ENCODE results near the gene CUL7.

Gene CUL7

GRCh38 chr6:43052225-43052841 is 1.3 kb downstream of the CUL7 start:
- Histone ChIP-seq H3K9ac (ENCODE audit: low read length) (peak overlapping the region; percentile 85; the same call in 1 of the 2 replicates), H3K27ac (ENCODE audit: low read depth, low read length, poor library complexity, severe bottlenecking) (peak overlapping the region; percentile 61)

GRCh38 chr6:43050981-43051380 is 2.7 kb downstream of the CUL7 start:
- Histone ChIP-seq H3F3A (ENCODE audit: insufficient read depth, low read length) (no peaks in the 10 kb centered on the region), H3K9me3 (ENCODE audit: low read length) (no peaks in the 10 kb centered on the region), H3K4me1 (ENCODE audit: insufficient read depth, low read length, severe bottlenecking) (peaks cover 24% of the 10 kb centered on the region), H4K20me1 (ENCODE audit: insufficient read depth, low read length) (no peaks in the 10 kb centered on the region), H3K4me3 (ENCODE audit: low read depth, low read length, poor library complexity, severe bottlenecking) (no peak overlapping the region), H3K27me3 (ENCODE audit: insufficient read depth, low read length) (no peaks in the 10 kb centered on the region), H3K36me3 (ENCODE audit: insufficient read depth, low read length) (peaks cover 22% of the 10 kb centered on the region), H3K9ac (ENCODE audit: low read length) (no peak overlapping the region), H3K27ac (ENCODE audit: low read depth, low read length, poor library complexity, severe bottlenecking) (no peak overlapping the region), H3K79me2 (ENCODE audit: insufficient read depth, low read length) (no peaks in the 10 kb centered on the region), H3K4me2 (ENCODE audit: low read length) (no peak overlapping the region), H3K9me2 (ENCODE audit: low read depth, low read length) (no peaks in the 10 kb centered on the region), H2AFZ (ENCODE audit: low read length) (no peak overlapping the region)
- TF ChIP-seq EZH2 (IDR thresholded peaks at IDR 0.05; ENCODE audit: borderline replicate concordance, low read length) (no peak), CTCF (IDR thresholded peaks at IDR 0.05; ENCODE audit: low read length) (no peak)

More at GRCh38 chr6:43052225-43052841, 1.3 kb downstream of the CUL7 start:
- H3K9me2 ChIP-seq (ENCODE audit: low read depth, low read length) = no peaks in the 10 kb centered on the region
- H3K79me2 ChIP-seq (ENCODE audit: insufficient read depth, low read length) = no peaks in the 10 kb centered on the region
- peak overlapping the region; percentile 78 for H3K4me3 ChIP-seq (ENCODE audit: low read depth, low read length, poor library complexity, severe bottlenecking)
- peaks cover 24% of the 10 kb centered on the region for H3K4me1 ChIP-seq (ENCODE audit: insufficient read depth, low read length, severe bottlenecking)
- no peaks in the 10 kb centered on the region for H3F3A ChIP-seq (ENCODE audit: insufficient read depth, low read length)
- peaks cover 17% of the 10 kb centered on the region for H3K36me3 ChIP-seq (ENCODE audit: insufficient read depth, low read length)
- H3K4me2 ChIP-seq (ENCODE audit: low read length) = peak overlapping the region; percentile 80
- H3K27me3 ChIP-seq (ENCODE audit: insufficient read depth, low read length) = no peaks in the 10 kb centered on the region
- no peaks in the 10 kb centered on the region for H4K20me1 ChIP-seq (ENCODE audit: insufficient read depth, low read length)
- H3K9me3 ChIP-seq (ENCODE audit: low read length) = no peaks in the 10 kb centered on the region
- no peak overlapping the region for H2AFZ ChIP-seq (ENCODE audit: low read length)
- no peak for TF ChIP-seq CTCF (IDR thresholded peaks at IDR 0.05; ENCODE audit: low read length)
- TF ChIP-seq EZH2 (IDR thresholded peaks at IDR 0.05; ENCODE audit: borderline replicate concordance, low read length) = no peak

- H3F3A ChIP-seq (ENCODE audit: insufficient read depth, low read length) = no peaks in the 10 kb centered on the region
- no peak overlapping the region for H3K9ac ChIP-seq (ENCODE audit: low read length)
These were observed 5.7 kb downstream of the CUL7 start for GRCh38 chr6:43047998-43048397.

More at GRCh38 chr6:43047998-43048397, 5.7 kb downstream of the CUL7 start:
- Histone ChIP-seq H3K9me3 (ENCODE audit: low read length) (no peaks in the 10 kb centered on the region), H3K27ac (ENCODE audit: low read depth, low read length, poor library complexity, severe bottlenecking) (no peak overlapping the region), H3K79me2 (ENCODE audit: insufficient read depth, low read length) (no peaks in the 10 kb centered on the region), H4K20me1 (ENCODE audit: insufficient read depth, low read length) (no peaks in the 10 kb centered on the region), H3K4me2 (ENCODE audit: low read length) (no peak overlapping the region), H3K9me2 (ENCODE audit: low read depth, low read length) (no peaks in the 10 kb centered on the region), H3K4me3 (ENCODE audit: low read depth, low read length, poor library complexity, severe bottlenecking) (no peak overlapping the region), H2AFZ (ENCODE audit: low read length) (no peak overlapping the region), H3K27me3 (ENCODE audit: insufficient read depth, low read length) (no peaks in the 10 kb centered on the region), H3K36me3 (ENCODE audit: insufficient read depth, low read length) (peaks cover 28% of the 10 kb centered on the region; the same call in 1 of the 2 replicates), H3K4me1 (ENCODE audit: insufficient read depth, low read length, severe bottlenecking) (peaks cover 10% of the 10 kb centered on the region)
- TF ChIP-seq EZH2 (IDR thresholded peaks at IDR 0.05; ENCODE audit: borderline replicate concordance, low read length) (no peak), CTCF (IDR thresholded peaks at IDR 0.05; ENCODE audit: low read length) (no peak)

Measured in OCI-LY1 (cell line).